ENCODE results near the gene ZFR2.

Gene ZFR2

GRCh38 chr19:3850320-3850972, 18.4 kb downstream of the ZFR2 start:
- Histone ChIP-seq H3K27ac (no peak overlapping the region), H3K9me3 (no peaks in the 10 kb centered on the region), H3K4me1 (ENCODE audit: control insufficient read depth in 1 of 2, insufficient read depth in 1 of 2, low read depth in 1 of 2, low read length in 1 of 2) (no peaks in the 10 kb centered on the region), H3K4me3 (ENCODE audit: low read depth in 1 of 2, low read length in 1 of 2) (no peak overlapping the region), H3K27me3 (peaks cover 5% of the 10 kb centered on the region), H3K36me3 (no peaks in the 10 kb centered on the region)
- TF ChIP-seq CTCF (IDR thresholded peaks at IDR 0.05) = no peak

GRCh38 chr19:3849787-3850186, 19.1 kb downstream of the ZFR2 start:
- no peaks in the 10 kb centered on the region for H3K4me1 ChIP-seq (ENCODE audit: control insufficient read depth in 1 of 2, insufficient read depth in 1 of 2, low read depth in 1 of 2, low read length in 1 of 2)
- no peak overlapping the region for H3K4me3 ChIP-seq (ENCODE audit: low read depth in 1 of 2, low read length in 1 of 2)
- peaks cover 5% of the 10 kb centered on the region for H3K27me3 ChIP-seq
- no peaks in the 10 kb centered on the region for H3K9me3 ChIP-seq
- no peaks in the 10 kb centered on the region for H3K36me3 ChIP-seq
- H3K27ac ChIP-seq = no peak overlapping the region
- no peak for TF ChIP-seq CTCF (IDR thresholded peaks at IDR 0.05)

GRCh38 chr19:3849092-3849491, 19.7 kb downstream of the ZFR2 start:
- no peak overlapping the region for H3K4me3 ChIP-seq (ENCODE audit: low read depth in 1 of 2, low read length in 1 of 2)
- H3K27me3 ChIP-seq = peaks cover 5% of the 10 kb centered on the region
- no peaks in the 10 kb centered on the region for H3K9me3 ChIP-seq
- no peak for TF ChIP-seq CTCF (IDR thresholded peaks at IDR 0.05)
- no peak overlapping the region for H3K27ac ChIP-seq
- H3K4me1 ChIP-seq (ENCODE audit: control insufficient read depth in 1 of 2, insufficient read depth in 1 of 2, low read depth in 1 of 2, low read length in 1 of 2) = no peaks in the 10 kb centered on the region
- no peaks in the 10 kb centered on the region for H3K36me3 ChIP-seq

GRCh38 chr19:3844596-3844995, 24.2 kb downstream of the ZFR2 start:
- Histone ChIP-seq H3K27me3 (peaks cover 5% of the 10 kb centered on the region), H3K9me3 (no peaks in the 10 kb centered on the region), H3K4me1 (ENCODE audit: control insufficient read depth in 1 of 2, insufficient read depth in 1 of 2, low read depth in 1 of 2, low read length in 1 of 2) (no peaks in the 10 kb centered on the region), H3K4me3 (ENCODE audit: low read depth in 1 of 2, low read length in 1 of 2) (no peak overlapping the region), H3K27ac (no peak overlapping the region), H3K36me3 (no peaks in the 10 kb centered on the region)
- no peak for TF ChIP-seq CTCF (IDR thresholded peaks at IDR 0.05)

- TF ChIP-seq CTCF (IDR thresholded peaks at IDR 0.05) = no peak
- Histone ChIP-seq H3K27me3 (peaks cover 11% of the 10 kb centered on the region), H3K4me1 (ENCODE audit: control insufficient read depth in 1 of 2, insufficient read depth in 1 of 2, low read depth in 1 of 2, low read length in 1 of 2) (no peaks in the 10 kb centered on the region), H3K9me3 (no peaks in the 10 kb centered on the region), H3K4me3 (ENCODE audit: low read depth in 1 of 2, low read length in 1 of 2) (no peak overlapping the region), H3K27ac (no peak overlapping the region), H3K36me3 (no peaks in the 10 kb centered on the region)
Observed at GRCh38 chr19:3842948-3843347, 25.9 kb downstream of the ZFR2 start.
